HG02623 (cell line): ENCODE results near the gene FRS3.
"Not testable (repeated sequence)": the region's sequence is repeated elsewhere in the genome, so short reads cannot be mapped to it uniquely, and the experiment has no call there.

Experiments used
- ATAC-seq: cut with Tn5 transposase; IDR thresholded peaks from one replicate; pipeline ENCODE4 v1.9.1; 2021; ENCODE audit warnings: moderate library complexity; ENCODE audit not compliant: unreplicated experiment

FRS3 gene

GRCh38 chr6:41779788-41780550, at the start of gene FRS3:
Gene FRS3 (minus strand): TSS chr6:41779900. CDS start chr6:41776987, 2,913 bp downstream.
- peak; percentile 87 for ATAC-seq

- no peak for ATAC-seq
Observed at GRCh38 chr6:41826343-41827022, 46.8 kb upstream of the FRS3 start.

- ATAC-seq: no peak
Observed at GRCh38 chr6:41824571-41825569, 45.2 kb upstream of the FRS3 start.

- ATAC-seq: no peak
Observed at GRCh38 chr6:41823178-41823577, 43.5 kb upstream of the FRS3 start.

- ATAC-seq: no peak
Observed at GRCh38 chr6:41822021-41822420, 42.3 kb upstream of the FRS3 start.

- no peak for ATAC-seq
Observed at GRCh38 chr6:41821266-41821665, 41.6 kb upstream of the FRS3 start.

- ATAC-seq: no peak
Observed at GRCh38 chr6:41818271-41819054, 38.8 kb upstream of the FRS3 start.

- no peak for ATAC-seq
Observed at GRCh38 chr6:41815587-41815986, 35.9 kb upstream of the FRS3 start.

- ATAC-seq: no peak
Observed at GRCh38 chr6:41814629-41815028, 34.9 kb upstream of the FRS3 start.

GRCh38 chr6:41813956-41814355, 34.3 kb upstream of the FRS3 start:
- no peak for ATAC-seq

- no peak for ATAC-seq
Observed at GRCh38 chr6:41813469-41813868, 33.8 kb upstream of the FRS3 start.

GRCh38 chr6:41811946-41812345, 32.2 kb upstream of the FRS3 start:
- not testable (repeated sequence) for ATAC-seq

- ATAC-seq: no peak
Observed at GRCh38 chr6:41811095-41811494, 31.4 kb upstream of the FRS3 start.

- ATAC-seq: no peak
Observed at GRCh38 chr6:41805830-41806774, 26.4 kb upstream of the FRS3 start.

- no peak for ATAC-seq
Observed at GRCh38 chr6:41801380-41801779, 21.7 kb upstream of the FRS3 start.

GRCh38 chr6:41799559-41799911, 19.8 kb upstream of the FRS3 start:
- ATAC-seq: no peak

GRCh38 chr6:41798901-41799558, 19.3 kb upstream of the FRS3 start:
- ATAC-seq: no peak

GRCh38 chr6:41796474-41796873, 16.8 kb upstream of the FRS3 start:
- no peak for ATAC-seq

- ATAC-seq: no peak
Observed at GRCh38 chr6:41791984-41792383, 12.3 kb upstream of the FRS3 start.
